ENCODE results near the gene SRBD1. TPM values are rescaled to one million over a fixed set of nuclear protein-coding genes. Genes with fewer than 3 reads are reported as not detected.
A peak's percentile ranks its signal among the peaks of the same experiment; 100 is the strongest.

SRBD1 gene
- total and polyA plus RNA-seq, 12 donors, result 2.5 to 13.5 (median 10.0) TPM

DNA sequence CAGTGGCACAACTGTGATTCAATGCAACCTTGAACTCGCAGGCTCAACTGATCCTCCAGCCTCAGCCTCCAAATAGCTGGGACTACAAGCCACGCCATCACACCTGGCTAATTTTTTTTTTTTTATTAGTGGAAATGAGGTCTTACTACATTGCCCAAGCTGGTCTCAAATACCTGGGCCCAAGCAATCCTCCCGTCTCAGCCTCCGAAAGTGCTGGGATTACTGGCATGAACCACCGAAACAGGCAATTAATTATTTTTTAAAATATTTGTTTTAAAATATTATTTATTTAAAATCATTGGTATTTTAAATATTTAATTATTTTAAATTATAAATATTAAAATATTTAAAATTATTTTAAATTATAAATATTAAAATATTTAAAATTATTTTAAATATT lies 24.5 kb downstream of the SRBD1 start:
- intact Hi-C loops (cut with DNase I), result no loop called here
- peaks cover 0 to 21% (median 0%) of the 10 kb centered on the region in 9 donors for H3K4me1 ChIP-seq
- no peaks in the 10 kb centered on the region for H3K27me3 ChIP-seq
- 97% methylated on average over 5 of the region's 5 CpGs for WGBS, 2 donors
- H3K4me3 ChIP-seq, result no peak overlapping the region
- H3K36me3 ChIP-seq, result peaks cover 0 to 5% (median 0%) of the 10 kb centered on the region in 9 donors
- no peak for DNase-seq
- H3K27ac ChIP-seq, result no peak overlapping the region
- no peak for ATAC-seq
- no peak for TF ChIP-seq CTCF (IDR thresholded peaks at IDR 0.05)
- no peaks in the 10 kb centered on the region for H3K9me3 ChIP-seq

- Histone ChIP-seq H3K9me3 (no peaks in the 10 kb centered on the region), H3K4me3 (no peak overlapping the region), H3K27me3 (no peaks in the 10 kb centered on the region), H3K27ac (no peak overlapping the region), H3K36me3 (peaks cover 0 to 14% (median 0%) of the 10 kb centered on the region in 9 donors), H3K4me1 (peaks cover 0 to 21% (median 0%) of the 10 kb centered on the region in 9 donors)
- WGBS, 2 donors, result 28 to 39% methylated on average over 5 of the region's 5 CpGs
- peak in 1 of 2 donors; percentile 20 for DNase-seq
- ATAC-seq, result peak in 5 of 8 donors; percentile 56 to 66 (median 60)
- TF ChIP-seq CTCF (IDR thresholded peaks at IDR 0.05), result peak; percentile 35 to 74 (median 66)
- intact Hi-C loops (cut with DNase I), result no loop called here
These were observed 25.7 kb downstream of the SRBD1 start for GRCh38 chr2:45585267-45585861.

- no peak overlapping the region for H3K27ac ChIP-seq
- TF ChIP-seq CTCF (IDR thresholded peaks at IDR 0.05), result no peak
- WGBS, 2 donors, result 91 to 96% methylated on average over 2 of the region's 2 CpGs
These were observed 27.1 kb downstream of the SRBD1 start for GRCh38 chr2:45583977-45584376.

GRCh38 chr2:45582522-45582921 lies 28.5 kb downstream of the SRBD1 start:
- no peak for ATAC-seq
- intact Hi-C loops (cut with DNase I), result no loop called here

More at GRCh38 chr2:45583977-45584376, 27.1 kb downstream of the SRBD1 start:
- intact Hi-C loops (cut with DNase I), result no loop called here
- peaks cover 0 to 24% (median 0%) of the 10 kb centered on the region in 9 donors for H3K36me3 ChIP-seq
- ATAC-seq, result no peak
- no peaks in the 10 kb centered on the region for H3K27me3 ChIP-seq
- DNase-seq, result no peak
- no peak overlapping the region for H3K4me3 ChIP-seq
- no peaks in the 10 kb centered on the region for H3K9me3 ChIP-seq
- H3K4me1 ChIP-seq, result peaks cover 0 to 23% (median 0%) of the 10 kb centered on the region in 9 donors

More at GRCh38 chr2:45582522-45582921, 28.5 kb downstream of the SRBD1 start:
- peaks cover 0 to 26% (median 0%) of the 10 kb centered on the region in 9 donors for H3K4me1 ChIP-seq
- WGBS, 2 donors, result 96 to 100% methylated on average over 1 of the region's 1 CpG
- H3K36me3 ChIP-seq, result peaks cover 0 to 36% (median 0%) of the 10 kb centered on the region in 9 donors
- no peak overlapping the region for H3K27ac ChIP-seq
- no peak overlapping the region for H3K4me3 ChIP-seq
- DNase-seq, result no peak
- no peaks in the 10 kb centered on the region for H3K27me3 ChIP-seq
- H3K9me3 ChIP-seq, result no peaks in the 10 kb centered on the region
- TF ChIP-seq CTCF (IDR thresholded peaks at IDR 0.05), result no peak

Measured in heart right ventricle (tissue), 16 donors.